ENCODE data around the gene ENKD1. TPM values are rescaled to one million over a fixed set of nuclear protein-coding genes. Genes with fewer than 3 reads are reported as not detected.

ENKD1 gene
- total and polyA plus RNA-seq, 2 donors (not counting 1 experiment from before 2014, with no cell fraction given): 13.3 to 14.3 TPM

- CTCF ChIA-PET: interaction anchor here (0.6 to 3.4 kb wide), 4 partner anchors 10 to 310 kb away, joined by 3 to 12 read pairs (median 3); no protein-coding TSS in a partner anchor
- H3K4me3 ChIP-seq (ENCODE audit: control extremely low read depth in 1 of 5, extremely low read depth in 1 of 5, insufficient read depth in 1 of 5, low read depth in 2 of 5, low read length in 4 of 5): no peak overlapping the region
- no peak for TF ChIP-seq CTCF (IDR thresholded peaks at IDR 0.05)
- TF ChIP-seq EZH2 (IDR thresholded peaks at IDR 0.05; ENCODE audit: borderline replicate concordance, insufficient read depth, low read depth, low read length, poor library complexity, severe bottlenecking): no peak
- peaks cover 25% of the 10 kb centered on the region for H3K79me2 ChIP-seq (ENCODE audit: control insufficient read depth, insufficient read depth, low read length)
- H3K9ac ChIP-seq (ENCODE audit: low read length): no peak overlapping the region
- no peaks in the 10 kb centered on the region for H3K27me3 ChIP-seq (replicated peaks in 1 of 4; ENCODE audit: control extremely low read depth in 1 of 4, control insufficient read depth in 3 of 4, insufficient read depth in 4 of 4, low read length in 3 of 4)
- WGBS (ENCODE audit: insufficient coverage): 97% methylated on average over 13 of the region's 14 CpGs
- Mint-ChIP-seq H3K27me3 (no peaks in the 10 kb centered on the region), H3K4me1 (no peaks in the 10 kb centered on the region), H3K9me3 (ENCODE audit: insufficient read depth) (no peaks in the 10 kb centered on the region), H3K27ac (peak overlapping the region; percentile 18), H3K4me3 (no peak overlapping the region)
- no peak overlapping the region for H2AFZ ChIP-seq (ENCODE audit: insufficient read depth, low read depth, low read length, poor library complexity, severe bottlenecking)
- no peak for DNase-seq
- no peaks in the 10 kb centered on the region for H3K9me3 ChIP-seq (ENCODE audit: control extremely low read depth in 1 of 3, control insufficient read depth in 2 of 3, insufficient read depth in 1 of 3, low read length in 2 of 3)
- H3K27ac ChIP-seq (ENCODE audit: low read length in 2 of 2): no peak overlapping the region
- POLR2A ChIA-PET: no interaction called here
- intact Hi-C loops (cut with micrococcal nuclease): no loop called here
- no peak for ATAC-seq (ENCODE audit: low read depth)
- peaks cover 15 to 78% of the 10 kb centered on the region in 2 experiments for H3K36me3 ChIP-seq (replicated peaks in 1 of 2; ENCODE audit: control extremely low read depth in 1 of 2, control insufficient read depth in 1 of 2, extremely low read depth in 1 of 2, insufficient read depth in 2 of 2, low read length in 1 of 2)
- no peak overlapping the region for H3K4me2 ChIP-seq (replicated peaks; ENCODE audit: low read depth, low read length, poor library complexity, severe bottlenecking)
- H4K20me1 ChIP-seq (ENCODE audit: control insufficient read depth, insufficient read depth, low read length, poor library complexity, severe bottlenecking): no peaks in the 10 kb centered on the region
- no peaks in the 10 kb centered on the region for H3K4me1 ChIP-seq (ENCODE audit: control insufficient read depth in 2 of 2, insufficient read depth in 2 of 2, low read length in 2 of 2)
Measured at GRCh38 chr16:67628216-67628615, 38.3 kb downstream of the ENKD1 start.

GRCh38 chr16:67613808-67614207 is 52.7 kb downstream of the ENKD1 start:
- intact Hi-C loops (cut with micrococcal nuclease): no loop called here
- Mint-ChIP-seq H3K27ac (no peak overlapping the region), H3K4me3 (no peak overlapping the region), H3K27me3 (no peaks in the 10 kb centered on the region), H3K9me3 (ENCODE audit: insufficient read depth) (no peaks in the 10 kb centered on the region), H3K4me1 (peaks cover 3% of the 10 kb centered on the region)
- H3K9me3 ChIP-seq (ENCODE audit: control extremely low read depth in 1 of 3, control insufficient read depth in 2 of 3, insufficient read depth in 1 of 3, low read length in 2 of 3): no peaks in the 10 kb centered on the region
- peaks cover 10 to 67% of the 10 kb centered on the region in 2 experiments for H3K36me3 ChIP-seq (replicated peaks in 1 of 2; ENCODE audit: control extremely low read depth in 1 of 2, control insufficient read depth in 1 of 2, extremely low read depth in 1 of 2, insufficient read depth in 2 of 2, low read length in 1 of 2)
- H4K20me1 ChIP-seq (ENCODE audit: control insufficient read depth, insufficient read depth, low read length, poor library complexity, severe bottlenecking): peaks cover 29% of the 10 kb centered on the region
- ChIA-PET CTCF (interaction anchor here (1.0 to 1.1 kb wide), 2 partner anchors 70 to 93 kb away, joined by 4 read pairs; no protein-coding TSS in a partner anchor), POLR2A (interaction anchor here (0.5 kb wide), 1 partner anchor 48 kb away, joined by 4 read pairs; no protein-coding TSS in a partner anchor)
- DNase-seq (no peak), ATAC-seq (ENCODE audit: low read depth) (no peak)
- no peaks in the 10 kb centered on the region for H3K4me1 ChIP-seq (ENCODE audit: control insufficient read depth in 2 of 2, insufficient read depth in 2 of 2, low read length in 2 of 2)
- no peak overlapping the region for H3K9ac ChIP-seq (ENCODE audit: low read length)
- TF ChIP-seq CTCF (IDR thresholded peaks at IDR 0.05) (no peak), EZH2 (IDR thresholded peaks at IDR 0.05; ENCODE audit: borderline replicate concordance, insufficient read depth, low read depth, low read length, poor library complexity, severe bottlenecking) (no peak)
- no peaks in the 10 kb centered on the region for H3K27me3 ChIP-seq (replicated peaks in 1 of 4; ENCODE audit: control extremely low read depth in 1 of 4, control insufficient read depth in 3 of 4, insufficient read depth in 4 of 4, low read length in 3 of 4)
- H2AFZ ChIP-seq (ENCODE audit: insufficient read depth, low read depth, low read length, poor library complexity, severe bottlenecking): no peak overlapping the region
- H3K27ac ChIP-seq (ENCODE audit: low read length in 2 of 2): no peak overlapping the region
- no peak overlapping the region for H3K4me3 ChIP-seq (ENCODE audit: control extremely low read depth in 1 of 5, extremely low read depth in 1 of 5, insufficient read depth in 1 of 5, low read depth in 2 of 5, low read length in 4 of 5)
- WGBS (ENCODE audit: insufficient coverage): 100% methylated on average over 8 of the region's 10 CpGs
- peaks cover 63% of the 10 kb centered on the region for H3K79me2 ChIP-seq (ENCODE audit: control insufficient read depth, insufficient read depth, low read length)
- no peak overlapping the region for H3K4me2 ChIP-seq (replicated peaks; ENCODE audit: low read depth, low read length, poor library complexity, severe bottlenecking)

Other genes starting within 250 kb of the ENKD1 start
- gene HSD11B2, start 235.6 kb downstream of the ENKD1 start, total RNA-seq: not detected in 2 replicates
- 0.06 and 0.09 TPM in 2 replicates for gene HSD11B2, start 235.6 kb downstream of the ENKD1 start, polyA plus RNA-seq
- gene ATP6V0D1, start 185.6 kb downstream of the ENKD1 start, total RNA-seq: 59.7 and 62.1 TPM in 2 replicates
- gene ATP6V0D1, start 185.6 kb downstream of the ENKD1 start, polyA plus RNA-seq: 56.3 and 91.0 TPM in 2 replicates
- gene AGRP, start 183.2 kb downstream of the ENKD1 start, total RNA-seq: not detected in 2 replicates
- gene AGRP, start 183.2 kb downstream of the ENKD1 start, polyA plus RNA-seq: not detected in 2 replicates
- 363 and 382 TPM in 2 replicates for gene RIPOR1, start 137.9 kb downstream of the ENKD1 start, total RNA-seq
- 124 and 177 TPM in 2 replicates for gene RIPOR1, start 137.9 kb downstream of the ENKD1 start, polyA plus RNA-seq
- gene CTCF, start 104.2 kb downstream of the ENKD1 start, total RNA-seq: 78.4 and 80.6 TPM in 2 replicates
- gene CTCF, start 104.2 kb downstream of the ENKD1 start, polyA plus RNA-seq: 42.7 and 55.2 TPM in 2 replicates
- 167 and 170 TPM in 2 replicates for gene CARMIL2, start 21.6 kb downstream of the ENKD1 start, total RNA-seq
- 169 and 235 TPM in 2 replicates for gene CARMIL2, start 21.6 kb downstream of the ENKD1 start, polyA plus RNA-seq
- gene ACD, start 6.5 kb downstream of the ENKD1 start, total RNA-seq: 47.6 and 58.1 TPM in 2 replicates
- 60.2 and 71.4 TPM in 2 replicates for gene ACD, start 6.5 kb downstream of the ENKD1 start, polyA plus RNA-seq
- gene PARD6A, start 5.8 kb downstream of the ENKD1 start, total RNA-seq: 13.6 and 14.8 TPM in 2 replicates
- gene PARD6A, start 5.8 kb downstream of the ENKD1 start, polyA plus RNA-seq: 7.9 and 15.9 TPM in 2 replicates
- gene C16orf86, start 64 bp upstream of the ENKD1 start, total RNA-seq: 8.7 and 9.9 TPM in 2 replicates
- gene C16orf86, start 64 bp upstream of the ENKD1 start, polyA plus RNA-seq: 13.3 and 18.0 TPM in 2 replicates
- 18.1 and 18.2 TPM in 2 replicates for gene GFOD2, start 52.6 kb upstream of the ENKD1 start, total RNA-seq
- 9.5 and 11.9 TPM in 2 replicates for gene GFOD2, start 52.6 kb upstream of the ENKD1 start, polyA plus RNA-seq
- gene RANBP10, start 139.8 kb upstream of the ENKD1 start, total RNA-seq: 32.2 and 33.1 TPM in 2 replicates
- 26.8 and 29.0 TPM in 2 replicates for gene RANBP10, start 139.8 kb upstream of the ENKD1 start, polyA plus RNA-seq
- 1.1 and 1.2 TPM in 2 replicates for gene TSNAXIP1, start 140.1 kb upstream of the ENKD1 start, total RNA-seq
- 0.97 and 1.2 TPM in 2 replicates for gene TSNAXIP1, start 140.1 kb upstream of the ENKD1 start, polyA plus RNA-seq
- 42.7 and 44.0 TPM in 2 replicates for gene THAP11, start 175.6 kb upstream of the ENKD1 start, total RNA-seq
- 12.0 and 24.4 TPM in 2 replicates for gene THAP11, start 175.6 kb upstream of the ENKD1 start, polyA plus RNA-seq
- gene NUTF2, start 180.2 kb upstream of the ENKD1 start, total RNA-seq: 42.8 and 50.1 TPM in 2 replicates
- gene NUTF2, start 180.2 kb upstream of the ENKD1 start, polyA plus RNA-seq: 39.6 and 87.3 TPM in 2 replicates
- 75.0 and 82.7 TPM in 2 replicates for gene CENPT, start 180.9 kb upstream of the ENKD1 start, total RNA-seq
- gene CENPT, start 180.9 kb upstream of the ENKD1 start, polyA plus RNA-seq: 165 and 169 TPM in 2 replicates
- 83.3 and 95.1 TPM in 2 replicates for gene EDC4, start 206.3 kb upstream of the ENKD1 start, total RNA-seq
- 84.5 and 92.0 TPM in 2 replicates for gene EDC4, start 206.3 kb upstream of the ENKD1 start, polyA plus RNA-seq
- 2.1 and 2.8 TPM in 2 replicates for gene NRN1L, start 218.1 kb upstream of the ENKD1 start, total RNA-seq
- gene NRN1L, start 218.1 kb upstream of the ENKD1 start, polyA plus RNA-seq: 4.1 and 4.2 TPM in 2 replicates
- 29.1 TPM in 2 replicates for gene PSKH1, start 226.5 kb upstream of the ENKD1 start, total RNA-seq
- gene PSKH1, start 226.5 kb upstream of the ENKD1 start, polyA plus RNA-seq: 13.0 and 20.1 TPM in 2 replicates

All from B cell (primary cell).